Suprapubic skin (tissue), 4 donors: ENCODE results near the gene SDSL. TPM values are rescaled to one million over a fixed set of nuclear protein-coding genes. Genes with fewer than 3 reads are reported as not detected.

Source experiments
- DNase-seq, 2 donors: peaks; one replicate each; pipeline ENCODE4 v3.0.0-alpha.2; 2019; ENCODE audit warnings: low spot score in 2 of 2
- H3K27ac ChIP-seq: fragments of 200-600 bp; sonication (generic); one replicate; pipeline ENCODE4 v1.5.1; 2019
- H3K27me3 ChIP-seq: fragments of 200-600 bp; sonication (generic); one replicate; pipeline ENCODE4 v1.5.1; 2019
- H3K36me3 ChIP-seq: fragments of 200-600 bp; sonication (generic); one replicate; pipeline ENCODE4 v1.5.1; 2019
- H3K4me1 ChIP-seq: fragments of 200-600 bp; sonication (generic); one replicate; pipeline ENCODE4 v1.5.1; 2019
- H3K4me3 ChIP-seq: fragments of 200-600 bp; sonication (generic); one replicate; pipeline ENCODE4 v1.5.1; 2019; ENCODE audit warnings: mild to moderate bottlenecking
- H3K9me3 ChIP-seq: fragments of 200-600 bp; sonication (generic); one replicate; pipeline ENCODE4 v1.5.1; 2019
- CTCF ChIP-seq, 2 donors: fragments of 200-600 bp in 1 of 2; fragments of 450-650 bp in 1 of 2; sonication (generic) in 1 of 2; IDR thresholded peaks; one replicate each; pipeline ENCODE4 v1.5.1; 2016 to 2019; ENCODE audit warnings: antibody characterized with exemption in 2 of 2, mild to moderate bottlenecking in 1 of 2, moderate library complexity in 1 of 2
- EP300 ChIP-seq: sonication (generic); formaldehyde crosslinking; IDR thresholded peaks from one replicate; pipeline ENCODE4 v1.6.1; 2017; ENCODE audit warnings: antibody characterized with exemption
- POLR2A ChIP-seq, 2 donors: fragments of 450-650 bp; IDR thresholded peaks; one replicate each; pipeline ENCODE4 v1.6.1; 2017; ENCODE audit warnings: antibody characterized with exemption in 2 of 2, mild to moderate bottlenecking in 2 of 2, moderate library complexity in 2 of 2
- POLR2AphosphoS5 ChIP-seq, 3 donors: sonication (generic); formaldehyde crosslinking; IDR thresholded peaks; one replicate each; pipeline ENCODE4 v1.6.1; 2017; ENCODE audit warnings: antibody characterized with exemption in 3 of 3
- WGBS: methylation state at CpG from one replicate; pipeline ENCODE4 v1.1.5; 2018; 5-methylcytosine and 5-hydroxymethylcytosine counted together
- total RNA-seq, 4 donors: library from RNA; depleted of rRNA; stranded (reverse); fragments of >200 nt; gene quantifications; one replicate each; pipeline ENCODE4 v1.1.0, GENCODE V29; 2016

SDSL gene
- total RNA-seq, 4 donors from 2014 or later: 0.56 to 2.2 (median 1.2) TPM; not detected in 1

GRCh38 chr12:113456199-113456598 is 34.0 kb downstream of the SDSL start:
- Histone ChIP-seq H3K4me3 (no peak overlapping the region), H3K27me3 (peaks cover 49% of the 10 kb centered on the region), H3K36me3 (no peaks in the 10 kb centered on the region), H3K4me1 (no peaks in the 10 kb centered on the region), H3K27ac (no peak overlapping the region), H3K9me3 (no peaks in the 10 kb centered on the region)
- DNase-seq: no peak
- TF ChIP-seq CTCF (IDR thresholded peaks at IDR 0.05) (no peak), POLR2AphosphoS5 (IDR thresholded peaks at IDR 0.05) (no peak), POLR2A (IDR thresholded peaks at IDR 0.05) (no peak), EP300 (no peak)
- WGBS: 88% methylated on average over 2 of the region's 2 CpGs

- 81% methylated on average over 4 of the region's 4 CpGs for WGBS
- Histone ChIP-seq H3K27ac (no peak overlapping the region), H3K27me3 (peaks cover 54% of the 10 kb centered on the region), H3K36me3 (no peaks in the 10 kb centered on the region), H3K4me1 (no peaks in the 10 kb centered on the region), H3K4me3 (no peak overlapping the region), H3K9me3 (no peaks in the 10 kb centered on the region)
- no peak for DNase-seq
- no peak for TF ChIP-seq EP300
- TF ChIP-seq POLR2A (IDR thresholded peaks at IDR 0.05): no peak
- TF ChIP-seq CTCF (IDR thresholded peaks at IDR 0.05): no peak
- no peak for TF ChIP-seq POLR2AphosphoS5 (IDR thresholded peaks at IDR 0.05)
Observed at GRCh38 chr12:113456761-113457160, 34.6 kb downstream of the SDSL start.

- Histone ChIP-seq H3K4me3 (no peak overlapping the region), H3K9me3 (no peaks in the 10 kb centered on the region), H3K4me1 (peaks cover 1% of the 10 kb centered on the region), H3K27ac (no peak overlapping the region), H3K27me3 (peaks cover 59% of the 10 kb centered on the region), H3K36me3 (no peaks in the 10 kb centered on the region)
- TF ChIP-seq POLR2A (IDR thresholded peaks at IDR 0.05) (no peak), POLR2AphosphoS5 (IDR thresholded peaks at IDR 0.05) (no peak), EP300 (no peak), CTCF (IDR thresholded peaks at IDR 0.05) (no peak)
- 46% methylated on average over 10 of the region's 10 CpGs for WGBS
- DNase-seq: no peak
Observed at GRCh38 chr12:113457185-113457584, 35.0 kb downstream of the SDSL start.

GRCh38 chr12:113457710-113458109 is 35.5 kb downstream of the SDSL start:
- TF ChIP-seq POLR2AphosphoS5 (IDR thresholded peaks at IDR 0.05) (no peak), CTCF (IDR thresholded peaks at IDR 0.05) (no peak), EP300 (no peak), POLR2A (IDR thresholded peaks at IDR 0.05) (no peak)

GRCh38 chr12:113459981-113460380 is 37.8 kb downstream of the SDSL start:
- no peak for DNase-seq
- H3K9me3 ChIP-seq: no peaks in the 10 kb centered on the region
- H3K36me3 ChIP-seq: no peaks in the 10 kb centered on the region
- peaks cover 75% of the 10 kb centered on the region for H3K27me3 ChIP-seq
- 37% methylated on average over 4 of the region's 4 CpGs for WGBS
- no peak overlapping the region for H3K27ac ChIP-seq
- peaks cover 29% of the 10 kb centered on the region for H3K4me1 ChIP-seq
- TF ChIP-seq CTCF (IDR thresholded peaks at IDR 0.05) (no peak), EP300 (no peak), POLR2A (IDR thresholded peaks at IDR 0.05) (no peak), POLR2AphosphoS5 (IDR thresholded peaks at IDR 0.05) (no peak)
- no peak overlapping the region for H3K4me3 ChIP-seq

More at GRCh38 chr12:113457710-113458109, 35.5 kb downstream of the SDSL start:
- Histone ChIP-seq H3K27me3 (peaks cover 64% of the 10 kb centered on the region), H3K4me3 (no peak overlapping the region), H3K27ac (no peak overlapping the region), H3K36me3 (no peaks in the 10 kb centered on the region), H3K9me3 (no peaks in the 10 kb centered on the region), H3K4me1 (peaks cover 6% of the 10 kb centered on the region)
- 46% methylated on average over 4 of the region's 4 CpGs for WGBS
- no peak for DNase-seq
